ACHN (cell line): ENCODE results near the gene CUX1.
"Not testable (repeated sequence)": the region's sequence is repeated elsewhere in the genome, so short reads cannot be mapped to it uniquely, and the experiment has no call there.

ENCODE experiments used
- DNase-seq: peaks from one replicate; pipeline ENCODE4 v3.0.0-alpha.2; 2015
- in situ Hi-C: cut with HindIII; loops from 2 replicates; pipeline ENCODE4 v1.10.0; 2017; ENCODE audit warnings: low sequenced_read_pairs, low pct_ligation_motif_present, low pct_unique_long_range_greater_than_20kb

The CUX1 gene

DNA sequence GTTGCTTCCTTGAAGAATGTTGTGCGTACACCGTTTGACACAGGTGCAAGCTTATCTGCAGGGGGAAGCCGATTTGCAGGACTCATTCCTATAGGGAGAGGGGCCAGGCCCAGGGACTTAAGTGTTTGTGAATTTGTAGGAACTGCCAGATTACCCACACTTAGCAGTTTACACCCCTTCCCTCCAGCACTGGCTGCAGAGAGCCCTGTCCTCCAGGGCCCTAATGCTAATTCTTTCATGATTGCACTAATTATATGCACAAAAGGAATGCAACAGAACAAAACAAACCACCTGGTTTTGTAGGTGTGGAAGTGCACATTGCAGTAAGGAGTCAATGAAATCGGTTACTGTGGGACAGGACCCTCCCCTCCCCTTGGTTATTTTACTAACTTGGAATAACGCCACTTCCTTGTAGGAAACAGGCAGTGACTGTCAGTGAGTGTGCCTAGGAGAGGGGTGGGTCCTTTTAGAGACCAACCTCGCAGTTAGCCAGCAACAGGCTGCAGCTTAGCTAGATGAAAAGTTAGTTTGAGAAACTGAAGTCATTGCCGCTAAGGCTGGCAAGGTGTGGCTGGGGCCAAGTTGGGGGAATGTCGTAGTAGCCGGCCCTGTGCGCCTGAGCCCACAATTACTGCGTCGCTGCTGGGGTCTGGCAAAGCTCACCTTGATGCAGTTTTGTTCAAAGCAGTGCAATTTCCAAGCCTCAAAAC, 60.6 kb downstream of the CUX1 start:
- DNase-seq, result no peak
- in situ Hi-C loops, result no loop called here

- no peak for DNase-seq
- in situ Hi-C loops, result no loop called here
Observed at GRCh38 chr7:101878938-101879337, 61.5 kb downstream of the CUX1 start.

DNA sequence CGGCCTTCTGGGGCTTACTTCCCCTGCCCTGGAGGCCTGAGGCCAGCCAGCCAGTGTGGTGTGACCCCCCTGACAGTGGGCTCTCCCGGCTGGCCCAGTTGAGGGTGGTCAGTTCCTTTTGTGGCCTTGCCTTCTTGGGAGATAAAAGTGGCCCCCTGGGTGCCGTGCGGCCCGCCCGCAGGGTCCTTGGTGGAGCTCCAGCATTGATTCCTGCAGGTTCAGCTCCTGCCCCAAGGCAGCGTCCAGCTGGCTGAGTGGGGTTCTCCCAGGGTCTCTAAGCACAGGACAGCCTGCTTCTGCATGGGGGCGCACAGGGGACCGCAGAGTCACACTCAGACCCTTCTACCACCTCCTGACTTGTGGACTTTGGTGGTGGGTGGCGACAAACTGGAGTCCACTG, 62.1 kb downstream of the CUX1 start:
- DNase-seq, result no peak
- in situ Hi-C loops, result no loop called here

GRCh38 chr7:101880282-101881054, 63.0 kb downstream of the CUX1 start:
- DNase-seq, result no peak
- in situ Hi-C loops, result no loop called here

DNA sequence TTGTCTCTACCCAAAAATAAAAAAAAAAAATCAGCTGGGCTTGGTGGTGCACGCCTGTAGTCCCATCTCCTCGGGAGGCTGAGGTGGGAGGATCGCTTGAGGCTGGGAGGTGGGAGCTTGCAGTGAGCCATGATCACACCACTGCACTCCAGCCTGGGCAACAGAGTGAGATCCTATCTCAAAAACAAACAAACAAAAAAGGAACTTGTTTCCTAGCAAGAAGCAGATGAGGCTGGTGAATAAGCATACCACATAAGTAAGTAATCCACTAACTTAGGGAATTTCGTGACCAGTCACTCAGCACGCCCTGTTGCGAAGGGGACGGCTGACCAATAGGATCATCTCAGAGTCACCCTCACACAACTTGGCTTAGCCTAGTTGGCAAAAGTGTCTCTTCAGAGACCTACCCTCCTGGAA, 64.6 kb downstream of the CUX1 start:
- in situ Hi-C loops, result no loop called here
- DNase-seq, result peak; percentile 82

DNA sequence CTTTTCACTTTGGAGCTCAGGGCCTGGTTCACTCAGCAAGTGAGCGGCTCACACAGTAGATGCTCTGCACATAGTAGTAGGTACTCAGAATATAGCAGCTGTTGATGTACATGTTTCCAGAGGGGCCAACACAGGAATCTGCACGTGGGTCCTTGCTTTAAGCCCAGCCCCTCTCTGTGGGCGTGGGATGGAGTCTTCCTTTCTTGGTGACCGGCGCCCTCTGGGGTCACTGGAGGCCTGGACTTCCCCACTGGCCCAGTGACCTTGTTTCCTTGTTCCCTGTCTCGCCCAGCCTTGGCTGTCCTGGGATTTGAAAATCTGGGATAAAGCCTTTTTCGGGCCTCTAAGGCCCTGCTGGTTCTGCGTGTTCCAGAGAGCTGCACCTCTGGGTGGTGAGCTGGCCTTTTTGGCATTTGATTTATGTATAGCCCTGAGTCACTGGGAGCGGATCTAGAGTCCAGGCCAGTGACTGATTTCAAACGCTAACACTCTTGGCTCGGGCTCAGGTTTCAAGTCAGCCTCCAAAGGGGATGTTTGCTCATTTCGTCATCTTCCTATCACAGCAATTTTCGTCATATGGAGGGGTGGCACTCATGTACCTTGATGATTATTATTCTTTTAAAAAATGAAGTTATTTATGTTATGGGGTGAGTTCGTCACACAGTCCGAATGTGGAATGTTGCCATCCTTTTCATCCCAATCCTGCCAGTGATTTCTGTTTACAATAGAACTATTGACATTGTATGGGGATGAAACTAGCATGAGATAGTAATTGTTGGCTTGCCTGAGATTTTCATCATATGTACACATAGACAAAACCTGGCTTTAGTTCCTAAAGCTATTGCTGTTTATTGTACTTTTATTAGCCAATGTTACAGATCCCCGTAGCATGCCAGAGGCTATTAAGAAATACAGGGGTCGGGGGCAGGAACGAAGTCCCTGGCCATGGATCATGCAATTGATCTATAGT, 65.5 kb downstream of the CUX1 start:
- peak; percentile 100 for DNase-seq
- in situ Hi-C loops, result no loop called here

GRCh38 chr7:101884671-101885596, 67.5 kb downstream of the CUX1 start:
- no peak for DNase-seq
- in situ Hi-C loops, result no loop called here

DNA sequence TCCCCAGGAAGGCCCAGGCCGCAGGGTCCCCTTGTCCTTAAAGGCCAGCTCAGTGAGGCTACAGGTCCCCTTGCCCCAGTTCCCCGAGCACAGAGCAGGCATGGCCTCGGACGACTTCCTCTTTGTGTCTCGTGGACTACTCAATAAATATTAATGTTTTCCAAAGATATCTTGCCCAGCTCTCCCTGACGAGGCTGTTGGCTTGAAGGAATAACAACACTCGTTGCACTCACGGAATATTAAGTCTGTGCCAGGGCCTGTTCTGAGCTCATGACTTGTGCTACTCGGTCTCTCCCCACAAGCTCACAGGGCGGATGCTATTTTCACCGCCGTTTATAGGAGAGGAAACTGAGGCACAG, 68.2 kb downstream of the CUX1 start:
- no peak for DNase-seq

GRCh38 chr7:101887352-101887751, 69.9 kb downstream of the CUX1 start:
- DNase-seq, in situ Hi-C loops: not testable (repeated sequence)

More for the DNA sequence above, 68.2 kb downstream of the CUX1 start:
- in situ Hi-C loops, result no loop called here

DNA sequence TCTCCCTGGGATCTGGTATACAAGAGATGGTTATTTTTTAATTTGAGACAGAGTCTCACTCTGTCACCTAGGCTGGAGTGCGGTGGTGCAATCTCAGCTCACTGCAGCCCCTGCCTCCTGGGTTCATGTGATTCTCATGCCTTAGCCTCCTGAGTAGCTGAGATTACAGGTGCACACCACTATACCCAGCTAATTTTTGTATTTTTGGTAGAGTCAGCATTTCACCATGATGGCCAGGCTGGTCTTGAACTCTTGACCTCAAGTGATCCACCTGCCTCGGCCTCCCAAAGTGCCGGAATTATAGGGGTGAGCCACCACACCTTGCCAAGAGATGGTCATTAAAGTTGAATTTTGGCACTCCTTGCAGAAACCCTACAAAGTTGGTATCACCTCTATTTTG, 71.1 kb downstream of the CUX1 start:
- DNase-seq, in situ Hi-C loops: not testable (repeated sequence)

GRCh38 chr7:101890749-101891523, 73.5 kb downstream of the CUX1 start:
- no peak for DNase-seq
- in situ Hi-C loops, result no loop called here

DNA sequence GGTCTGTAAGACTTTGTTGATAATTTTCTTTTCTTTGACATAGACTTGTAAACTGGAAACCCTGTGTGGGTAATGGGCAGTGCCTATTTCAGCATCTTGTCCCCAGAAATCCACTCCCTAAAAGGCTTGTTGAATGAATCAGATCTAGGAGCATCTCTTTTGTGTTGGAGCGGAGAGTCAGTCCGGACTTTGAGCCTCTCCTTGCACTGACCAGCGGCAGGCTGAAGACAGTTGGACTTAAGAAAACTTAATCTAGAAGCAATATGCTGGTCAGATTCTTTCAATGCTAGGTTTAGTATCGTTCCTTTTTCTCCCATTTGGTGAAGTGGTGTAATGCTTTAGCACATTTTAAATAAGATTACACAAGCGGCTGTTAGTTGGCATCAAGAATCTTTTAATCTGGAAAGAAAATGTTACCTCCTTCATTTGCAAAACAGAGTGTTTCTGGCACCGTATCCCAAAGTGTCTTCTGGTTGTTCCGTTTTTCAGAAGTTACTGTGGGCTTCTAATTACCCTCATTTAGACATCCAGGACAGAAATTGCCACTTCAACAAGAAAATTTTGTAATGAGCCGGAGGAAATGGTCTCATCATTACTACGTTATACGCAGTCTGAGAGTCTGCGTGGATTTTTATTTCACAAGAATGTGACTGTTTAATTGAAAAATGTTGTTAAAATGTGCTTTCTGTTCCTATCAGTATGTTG, 74.7 kb downstream of the CUX1 start:
- in situ Hi-C loops, result no loop called here
- no peak for DNase-seq

DNA sequence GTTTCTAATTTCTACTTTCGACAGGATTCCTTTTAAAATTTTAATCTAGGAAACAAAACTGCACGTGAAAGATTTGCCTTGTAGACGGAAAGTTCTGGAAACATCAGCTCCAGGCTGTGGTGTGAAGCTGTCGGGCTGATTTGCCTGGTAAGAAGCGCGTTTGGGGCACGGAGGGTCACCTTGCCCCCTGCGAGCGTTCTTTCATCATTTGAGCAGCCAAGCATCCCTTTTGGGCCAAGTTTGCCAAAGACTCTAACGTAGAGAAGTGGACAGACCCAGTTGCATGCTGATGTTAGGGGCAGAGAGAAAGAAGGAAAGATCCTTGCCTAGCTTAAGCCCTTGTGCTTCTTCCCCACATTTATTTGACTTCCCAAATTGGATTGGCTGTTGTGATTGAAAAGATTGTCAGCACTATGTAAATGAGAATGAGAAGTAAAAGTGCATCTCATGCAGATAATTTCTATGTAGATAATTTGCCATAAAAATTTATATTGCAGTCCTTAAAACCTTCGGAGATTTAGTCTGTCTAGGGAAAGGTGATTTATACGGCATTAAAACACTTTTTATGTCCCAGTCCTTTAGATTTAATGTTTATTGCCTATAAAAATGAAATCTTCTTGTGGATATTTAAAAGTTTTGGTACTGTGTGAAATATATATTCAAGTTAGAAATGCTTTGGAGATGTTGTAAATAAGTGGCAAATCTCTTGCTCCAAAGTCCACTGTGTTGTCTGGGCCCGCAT, 76.1 kb downstream of the CUX1 start:
- DNase-seq, result no peak
- in situ Hi-C loops, result no loop called here

- in situ Hi-C loops, result no loop called here
Observed at GRCh38 chr7:101896316-101896715, 78.9 kb downstream of the CUX1 start.

DNA sequence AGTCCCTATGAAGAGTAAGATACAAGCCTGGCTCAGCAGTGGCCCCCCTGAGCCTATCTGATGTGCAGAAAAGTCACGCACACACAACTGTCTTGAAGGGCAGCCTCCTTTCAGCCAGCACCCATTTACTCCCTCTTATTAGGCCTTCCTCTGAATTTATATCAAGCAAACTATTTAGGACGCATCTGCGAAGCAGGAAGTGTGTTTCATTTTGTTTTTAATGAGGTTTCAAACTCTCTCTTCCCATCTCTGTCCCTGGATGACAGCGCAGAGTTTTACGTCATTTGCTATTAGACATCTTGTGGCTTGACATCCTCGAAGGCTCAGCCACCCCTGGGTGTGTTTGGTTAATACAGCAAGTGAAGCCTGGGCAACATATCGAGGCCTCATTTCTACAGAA, 79.5 kb downstream of the CUX1 start:
- in situ Hi-C loops, result no loop called here
- no peak for DNase-seq

More at GRCh38 chr7:101896316-101896715, 78.9 kb downstream of the CUX1 start:
- DNase-seq, result no peak

- in situ Hi-C loops, result no loop called here
- no peak for DNase-seq
Observed at GRCh38 chr7:101898106-101898505, 80.7 kb downstream of the CUX1 start.
